Kidney (tissue), 14 donors: ENCODE results near the gene FKBP10. TPM values are rescaled to one million over a fixed set of nuclear protein-coding genes. Genes with fewer than 3 reads are reported as not detected.

Experiments used
- DNase-seq, 5 donors: peaks; one replicate each; pipeline ENCODE4 v3.0.0-alpha.2; 2013 to 2020
- FAIRE-seq: peaks from 2 replicates; lab custom pipeline; 2012; peaks lifted over from hg19 to GRCh38; lab: Jason Lieb, UNC
- H3K27ac ChIP-seq, 2 donors: one replicate each; pipeline ENCODE4 v1.7.0; 2013; ENCODE audit warnings: low read depth in 2 of 2, low read length in 2 of 2, inconsistent platforms in 1 of 2
- H3K27me3 ChIP-seq: one replicate; pipeline ENCODE4 v1.7.1; 2013; ENCODE audit warnings: low read length, inconsistent platforms; ENCODE audit not compliant: control insufficient read depth, insufficient read depth
- H3K36me3 ChIP-seq, 3 donors: one replicate each; pipeline versions ENCODE4 v1.7.0 to v1.7.1; 2013; ENCODE audit warnings: low read length in 3 of 3, control low read depth in 1 of 3, inconsistent platforms in 1 of 3; ENCODE audit not compliant: insufficient read depth in 3 of 3, control insufficient read depth in 2 of 3
- H3K4me1 ChIP-seq, 3 donors: one replicate each; pipeline versions ENCODE4 v1.7.0 to v1.7.1; 2013; ENCODE audit warnings: low read length in 3 of 3, inconsistent platforms in 1 of 3, low read depth in 1 of 3; ENCODE audit not compliant: control insufficient read depth in 2 of 3, insufficient read depth in 2 of 3
- H3K4me3 ChIP-seq, 3 donors: one replicate each; pipeline versions ENCODE4 v1.7.0 to v1.8.1; 2013; ENCODE audit warnings: low read length in 3 of 3, control low read depth in 1 of 3, inconsistent platforms in 1 of 3
- H3K9ac ChIP-seq, 3 donors: one replicate each; pipeline versions ENCODE4 v1.7.0 to v1.7.1; 2013; ENCODE audit warnings: low read length in 3 of 3, control low read depth in 1 of 3, inconsistent platforms in 1 of 3
- H3K9me3 ChIP-seq, 3 donors: one replicate each; pipeline versions ENCODE4 v1.7.0 to v1.7.1; 2013; ENCODE audit warnings: low read length in 3 of 3, control low read depth in 1 of 3, inconsistent platforms in 1 of 3; ENCODE audit not compliant: control insufficient read depth in 2 of 3, insufficient read depth in 1 of 3
- intact Hi-C: fragments of 100-400 bp; cut with DNase I; formaldehyde crosslinking; loops from one replicate; pipeline ENCODE4 v1.11.1; 2022
- polyA plus RNA-seq: library from polyadenylated mRNA; stranded (reverse); fragments of 350-450 nt; fragmentation: Illumina TruSeq; extraction: RNeasy Lipid Tissue Mini Kit (QIAGEN cat#74804); gene quantifications from one replicate; pipeline ENCODE4 v1.2.3, GENCODE V29; 2014; ENCODE audit warnings: low read depth, low replicate concordance; ENCODE audit not compliant: insufficient read depth
- total RNA-seq: library from RNA; stranded (reverse); fragmentation: NEBNext Ultra II Directional; extraction: Animal tissue kit (Norgen Biotek cat#: 25700); gene quantifications from one replicate; pipeline ENCODE4 v1.2.1, GENCODE V29; 2021
- TF ChIP-seq, protein P1 (sequence below): IDR thresholded peaks from 3 replicates; pipeline ENCODE4 v1.5.1; 2012; ENCODE audit warnings: mild to moderate bottlenecking, moderate library complexity, borderline replicate concordance; ENCODE audit not compliant: insufficient read depth; ENCODE audit errors: extremely low read depth
- donor health status: control.
- donor health status: control.
- donor health status: control.
- donor health status: control.
- donor health status: control.
- donor health status: DM: yes; HTN: yes; CAD: no.
- donor health status: Normal renal cell carcinoma (clear cell type).

Gene FKBP10
- total and polyA plus RNA-seq, 2 donors from 2014 or later, result 19.6 to 38.3 TPM

DNA sequence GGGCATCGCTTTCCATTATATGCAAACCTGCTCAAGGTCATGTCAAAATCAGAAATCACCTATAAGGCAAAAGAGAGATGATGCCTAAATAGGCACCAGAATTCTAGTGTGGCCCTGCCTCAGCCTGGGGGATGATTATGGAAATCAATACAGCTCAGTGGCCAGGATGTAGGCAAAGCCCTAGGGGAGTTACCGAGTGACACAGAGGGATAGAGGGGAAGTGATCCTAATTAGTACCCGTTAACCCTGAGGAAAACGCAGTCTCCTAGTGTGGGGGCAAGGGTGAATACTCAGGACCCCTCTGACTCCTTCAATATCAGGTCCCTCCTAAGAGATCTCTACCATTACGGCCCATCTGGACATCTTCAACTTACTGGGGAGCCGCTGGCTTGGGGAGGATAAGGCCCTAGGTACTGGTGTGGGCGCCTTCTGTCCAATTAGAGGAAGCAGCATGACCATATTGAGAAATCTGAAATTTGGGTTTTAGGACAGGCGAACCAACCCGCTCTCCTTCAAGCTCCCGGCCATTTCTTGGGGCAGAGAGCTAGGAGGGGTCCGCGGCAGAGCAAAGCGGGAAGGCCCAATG is 22.5 kb downstream of the FKBP10 start:
- intact Hi-C loops, result no loop called here
- Histone ChIP-seq H3K4me1 (peaks cover 0 to 4% (median 0%) of the 10 kb centered on the region in 3 donors), H3K9me3 (no peaks in the 10 kb centered on the region), H3K36me3 (peaks cover 0 to 9% (median 2%) of the 10 kb centered on the region in 3 donors), H3K27ac (no peak overlapping the region), H3K9ac (peak overlapping the region; percentile 23 to 77 (median 68)), H3K4me3 (peak overlapping the region; percentile 39 to 70 (median 51)), H3K27me3 (no peaks in the 10 kb centered on the region)
- TF ChIP-seq, protein P1, sequence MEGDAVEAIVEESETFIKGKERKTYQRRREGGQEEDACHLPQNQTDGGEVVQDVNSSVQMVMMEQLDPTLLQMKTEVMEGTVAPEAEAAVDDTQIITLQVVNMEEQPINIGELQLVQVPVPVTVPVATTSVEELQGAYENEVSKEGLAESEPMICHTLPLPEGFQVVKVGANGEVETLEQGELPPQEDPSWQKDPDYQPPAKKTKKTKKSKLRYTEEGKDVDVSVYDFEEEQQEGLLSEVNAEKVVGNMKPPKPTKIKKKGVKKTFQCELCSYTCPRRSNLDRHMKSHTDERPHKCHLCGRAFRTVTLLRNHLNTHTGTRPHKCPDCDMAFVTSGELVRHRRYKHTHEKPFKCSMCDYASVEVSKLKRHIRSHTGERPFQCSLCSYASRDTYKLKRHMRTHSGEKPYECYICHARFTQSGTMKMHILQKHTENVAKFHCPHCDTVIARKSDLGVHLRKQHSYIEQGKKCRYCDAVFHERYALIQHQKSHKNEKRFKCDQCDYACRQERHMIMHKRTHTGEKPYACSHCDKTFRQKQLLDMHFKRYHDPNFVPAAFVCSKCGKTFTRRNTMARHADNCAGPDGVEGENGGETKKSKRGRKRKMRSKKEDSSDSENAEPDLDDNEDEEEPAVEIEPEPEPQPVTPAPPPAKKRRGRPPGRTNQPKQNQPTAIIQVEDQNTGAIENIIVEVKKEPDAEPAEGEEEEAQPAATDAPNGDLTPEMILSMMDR, result no peak
- DNase-seq, result no peak
- FAIRE-seq, result no peak

DNA sequence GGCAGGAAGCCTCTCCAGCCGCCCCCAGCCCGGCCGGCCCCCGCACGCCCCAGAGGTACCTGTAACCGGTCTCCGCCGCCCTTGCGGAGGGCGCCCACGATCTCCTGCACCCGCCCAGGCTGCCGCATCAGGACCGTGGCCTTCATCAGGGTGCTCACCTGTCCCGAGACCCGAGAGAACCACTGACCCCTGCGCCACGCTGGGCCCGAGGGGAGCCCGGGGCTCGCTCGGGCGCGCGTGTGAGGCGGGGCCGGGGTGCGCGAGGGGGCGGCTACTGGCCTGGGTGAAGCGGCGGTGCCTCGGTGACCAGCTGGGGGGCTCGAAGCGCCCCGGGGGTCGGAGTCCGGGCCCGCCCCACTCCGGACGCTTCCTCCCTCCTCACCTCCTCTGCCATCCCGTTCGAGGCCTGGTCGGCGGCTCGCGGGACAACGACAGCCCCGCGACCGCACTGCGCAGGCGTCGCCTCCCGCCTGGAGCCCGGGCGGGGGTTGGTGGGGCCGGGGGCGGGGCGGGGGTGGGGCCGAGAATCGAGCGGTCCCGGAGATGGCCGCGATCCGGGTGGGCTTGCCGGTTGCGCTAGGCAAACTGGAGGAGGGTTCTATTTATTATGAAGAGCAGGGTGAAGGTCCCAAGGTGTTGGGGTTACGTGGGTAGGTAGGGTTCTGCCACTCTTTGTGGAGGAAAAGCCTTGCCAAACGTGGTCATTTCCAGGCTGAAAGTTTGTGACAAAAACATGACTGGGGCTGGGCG is 23.2 kb downstream of the FKBP10 start, which contains the start of gene NT5C3B:
TSS of gene NT5C3B (minus strand) at position 433 of the 750 bp plus-strand sequence. CDS start at position 394, 39 bp downstream.
- peaks cover 0 to 4% (median 0%) of the 10 kb centered on the region in 3 donors for H3K4me1 ChIP-seq
- no peaks in the 10 kb centered on the region for H3K27me3 ChIP-seq
- H3K4me3 ChIP-seq, result peak within 1 kb of the TSS; percentile 62 to 83 (median 70)
- H3K9ac ChIP-seq, result peak within 1 kb of the TSS; percentile 68 to 77 (median 76)
- H3K9me3 ChIP-seq, result no peaks in the 10 kb centered on the region
- TF ChIP-seq, protein P1, result no peak
- H3K27ac ChIP-seq, result peak within 1 kb of the TSS in 1 of 2 donors; percentile 67
- intact Hi-C loops, result no loop called here
- peaks cover 0 to 4% (median 2%) of the 10 kb centered on the region in 3 donors for H3K36me3 ChIP-seq
- no peak for FAIRE-seq
- peak; percentile 75 to 86 (median 83) for DNase-seq

DNA sequence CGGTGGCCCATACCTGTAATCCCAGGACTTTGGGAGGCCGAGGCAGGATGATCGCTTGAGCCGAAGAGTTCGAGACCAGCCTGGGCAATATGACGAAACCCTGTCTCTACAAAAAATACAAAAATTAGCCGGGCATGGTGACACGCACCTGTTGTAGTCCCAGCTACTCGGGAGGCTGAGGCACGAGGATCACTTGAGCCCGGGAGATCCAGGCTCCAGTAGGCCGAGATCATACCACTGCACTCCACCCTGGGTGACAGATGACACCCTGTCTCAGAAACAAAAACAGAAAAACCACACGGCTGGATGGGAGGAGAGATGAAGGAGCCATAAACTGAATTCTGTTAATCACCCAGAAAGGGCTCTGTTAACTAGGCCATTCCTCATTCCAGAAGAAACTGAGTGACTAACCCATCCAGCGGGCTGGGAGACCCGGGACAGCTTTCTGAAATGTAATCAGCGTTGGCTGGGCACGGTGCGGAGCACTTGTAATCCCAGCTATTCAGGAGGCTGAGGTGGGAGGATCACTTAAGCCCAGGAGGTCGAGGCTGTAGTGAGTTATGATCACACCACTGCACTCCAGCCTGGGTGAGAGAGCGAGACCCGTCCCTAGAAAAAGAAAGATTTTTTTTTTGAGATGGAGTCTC is 23.9 kb downstream of the FKBP10 start:
- no peak overlapping the region for H3K27ac ChIP-seq
- no peaks in the 10 kb centered on the region for H3K9me3 ChIP-seq
- peaks cover 0 to 2% (median 0%) of the 10 kb centered on the region in 3 donors for H3K36me3 ChIP-seq
- TF ChIP-seq, protein P1, result no peak
- no peak for DNase-seq
- H3K4me1 ChIP-seq, result peaks cover 0 to 4% (median 0%) of the 10 kb centered on the region in 3 donors
- intact Hi-C loops, result no loop called here
- H3K27me3 ChIP-seq, result no peaks in the 10 kb centered on the region
- no peak for FAIRE-seq
- H3K4me3 ChIP-seq, result peak overlapping the region; percentile 62 to 83 (median 70)
- H3K9ac ChIP-seq, result peak overlapping the region in 2 of 3 donors; percentile 67 to 76
